GM23248 (cell line): ENCODE results near the gene CFAP20.

Experiments used
- EZH2 ChIP-seq: fragments of 200-600 bp; sonication (generic); IDR thresholded peaks from 2 replicates; pipeline ENCODE4 v1.6.1; 2018; ENCODE audit warnings: antibody characterized with exemption, mild to moderate bottlenecking; ENCODE audit not compliant: insufficient read depth, poor library complexity, severe bottlenecking
- EZH2phosphoT487 ChIP-seq: fragments of 200-600 bp; sonication (generic); IDR thresholded peaks from 2 replicates; pipeline ENCODE4 v1.6.1; 2018; ENCODE audit warnings: antibody characterized with exemption, moderate library complexity, mild to moderate bottlenecking, low read depth; ENCODE audit not compliant: insufficient read depth

GRCh38 chr16:58109881-58110280, 19.3 kb downstream of the CFAP20 start:
- TF ChIP-seq EZH2 (no peak), EZH2phosphoT487 (no peak)
